GM12801 (cell line): ENCODE measurements around the gene MITF.

Experiments
- CTCF ChIP-seq: IDR thresholded peaks from one replicate; pipeline ENCODE4 v1.5.1; 2011; ENCODE audit warnings: control low read depth; ENCODE audit not compliant: insufficient read length; ENCODE audit errors: extremely low read depth

The MITF gene

GRCh38 chr3:69864141-69864540 lies 124.9 kb downstream of the MITF start:
- no peak for TF ChIP-seq CTCF

DNA sequence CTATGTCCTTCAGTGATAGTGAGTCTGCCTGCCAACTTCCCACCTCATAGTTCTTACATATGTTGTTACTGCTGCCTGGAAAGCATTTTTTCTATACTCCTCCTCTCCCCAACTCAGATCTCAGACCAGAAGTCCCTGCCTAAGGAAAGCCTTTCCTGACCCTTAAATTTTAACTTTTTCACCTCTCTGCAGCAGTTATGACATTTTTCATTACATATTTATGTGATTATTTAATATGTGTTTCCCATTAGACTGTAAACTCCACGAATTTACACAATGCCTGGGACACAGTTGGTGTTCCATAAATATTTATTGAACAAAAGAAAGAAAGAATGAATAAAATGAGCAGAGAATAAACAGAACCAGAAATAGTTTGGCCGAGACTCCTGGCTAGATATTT lies 125.5 kb downstream of the MITF start:
- TF ChIP-seq CTCF: no peak

- TF ChIP-seq CTCF: no peak
Measured at GRCh38 chr3:69865925-69866679, 126.8 kb downstream of the MITF start.

DNA sequence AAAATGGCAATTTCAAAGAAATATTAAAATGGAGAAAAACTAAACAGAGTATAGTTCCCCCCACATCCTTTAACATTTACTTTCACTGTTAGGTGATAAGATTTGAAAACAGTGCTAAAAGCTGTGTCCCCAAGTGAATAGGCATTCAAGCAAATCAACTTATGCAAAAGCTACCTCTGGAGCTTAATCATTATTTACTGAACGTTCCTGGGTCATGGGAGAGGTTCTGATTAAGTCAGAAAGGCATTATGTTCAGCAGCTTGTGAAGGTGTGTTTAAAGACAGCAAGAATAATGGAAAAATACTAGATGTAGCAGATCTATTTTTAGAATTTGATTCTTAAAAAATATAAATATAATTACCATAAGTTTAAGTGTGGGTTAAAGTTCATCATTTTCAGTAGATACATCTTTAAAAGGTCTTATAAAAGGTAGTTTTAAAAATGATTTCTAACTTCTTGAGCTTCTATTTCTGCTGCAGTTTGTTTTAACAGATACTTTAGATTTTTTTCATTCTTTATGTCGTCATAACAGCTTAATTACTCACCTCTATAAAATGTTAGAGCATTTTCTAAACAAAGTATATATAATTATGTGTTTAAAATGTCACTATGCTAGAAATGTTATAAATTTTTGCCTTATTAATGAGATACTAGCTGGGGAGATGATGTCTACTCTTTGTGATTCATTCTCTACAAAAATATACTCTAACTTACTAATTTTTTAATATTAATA lies 127.9 kb downstream of the MITF start:
- no peak for TF ChIP-seq CTCF

- no peak for TF ChIP-seq CTCF
Measured at GRCh38 chr3:69867941-69868505, 128.8 kb downstream of the MITF start.

DNA sequence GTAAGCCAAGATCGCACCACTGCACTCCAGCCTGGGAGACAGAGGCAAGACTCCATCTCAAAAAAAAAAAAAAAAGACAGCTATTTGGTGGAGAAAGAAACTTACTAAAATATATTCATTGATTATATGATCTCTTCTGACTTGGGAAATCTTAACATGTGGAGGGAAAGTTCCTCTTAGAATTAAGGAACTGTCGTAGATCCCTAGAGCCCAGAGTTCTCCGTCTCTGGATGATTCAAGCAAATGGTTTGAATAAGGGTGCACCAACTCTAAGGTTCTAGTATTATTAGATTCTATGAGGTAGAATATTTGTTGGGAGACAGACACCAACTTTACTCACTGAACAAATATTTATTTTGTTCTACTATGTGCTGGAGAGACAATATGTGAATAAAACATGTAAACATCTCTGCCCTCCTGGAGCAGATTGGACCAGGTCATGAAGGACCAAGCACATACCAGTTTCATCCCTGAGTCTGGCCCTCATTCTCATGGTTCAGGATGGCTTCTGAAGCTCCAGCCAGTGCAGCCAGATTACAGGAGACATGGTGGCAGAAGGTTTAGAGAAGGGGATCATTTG lies 129.7 kb downstream of the MITF start:
- no peak for TF ChIP-seq CTCF

- no peak for TF ChIP-seq CTCF
Measured at GRCh38 chr3:69869643-69870042, 130.4 kb downstream of the MITF start.
